ENCODE measurements around the gene NETO1. TPM values are rescaled to one million over a fixed set of nuclear protein-coding genes. Genes with fewer than 3 reads are reported as not detected.

NETO1 gene
- total RNA-seq, 4 donors from 2014 or later = 0.47 to 7.6 TPM; not detected in 2

GRCh38 chr18:72774914-72775313 is 92.9 kb downstream of the NETO1 start:
- Histone ChIP-seq H3K9me3 (no peaks in the 10 kb centered on the region), H3K4me1 (no peaks in the 10 kb centered on the region), H3K27me3 (no peaks in the 10 kb centered on the region), H3K36me3 (no peaks in the 10 kb centered on the region), H3K4me3 (no peak overlapping the region), H3K27ac (no peak overlapping the region)
- 78% methylated on average over 2 of the region's 2 CpGs for WGBS
- DNase-seq (ENCODE audit: low spot score in 2 of 2) = no peak
- TF ChIP-seq CTCF (IDR thresholded peaks at IDR 0.05) = no peak
- TF ChIP-seq EP300 (IDR thresholded peaks at IDR 0.05) = no peak
- TF ChIP-seq POLR2A (IDR thresholded peaks at IDR 0.05) = no peak
- no peak for TF ChIP-seq POLR2AphosphoS5 (IDR thresholded peaks at IDR 0.05)

DNA sequence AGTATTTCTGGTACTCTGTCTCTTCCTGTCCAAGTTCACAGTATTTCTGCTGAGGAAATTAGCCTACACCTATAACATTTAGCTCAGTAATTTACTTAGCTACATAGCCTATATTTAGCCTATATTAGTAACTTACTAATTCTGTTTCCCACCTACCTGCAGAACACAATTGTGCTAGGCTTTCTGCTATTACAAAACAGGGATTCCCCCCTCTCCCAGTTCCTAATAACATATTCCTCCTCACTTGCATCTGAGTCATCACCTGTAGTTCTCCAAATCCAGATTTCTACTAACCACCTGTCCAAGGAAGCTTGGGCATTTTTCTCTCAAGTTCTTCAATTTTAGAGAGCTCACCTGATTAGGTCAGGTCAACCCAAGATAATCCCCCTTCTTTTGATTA is 94.9 kb downstream of the NETO1 start:
- TF ChIP-seq POLR2A (IDR thresholded peaks at IDR 0.05) (no peak), CTCF (IDR thresholded peaks at IDR 0.05) (no peak), POLR2AphosphoS5 (IDR thresholded peaks at IDR 0.05) (no peak), EP300 (IDR thresholded peaks at IDR 0.05) (no peak)
- Histone ChIP-seq H3K36me3 (no peaks in the 10 kb centered on the region), H3K27me3 (no peaks in the 10 kb centered on the region), H3K4me1 (peaks cover 3% of the 10 kb centered on the region), H3K27ac (no peak overlapping the region), H3K9me3 (no peaks in the 10 kb centered on the region), H3K4me3 (no peak overlapping the region)
- no peak for DNase-seq (ENCODE audit: low spot score in 2 of 2)

GRCh38 chr18:72768681-72769229 is 99.0 kb downstream of the NETO1 start:
- no peak overlapping the region for H3K27ac ChIP-seq
- peaks cover 3% of the 10 kb centered on the region for H3K4me1 ChIP-seq
- H3K9me3 ChIP-seq = no peaks in the 10 kb centered on the region
- no peak for DNase-seq (ENCODE audit: low spot score in 2 of 2)
- no peaks in the 10 kb centered on the region for H3K27me3 ChIP-seq
- TF ChIP-seq POLR2A (IDR thresholded peaks at IDR 0.05) = no peak
- TF ChIP-seq POLR2AphosphoS5 (IDR thresholded peaks at IDR 0.05) = no peak
- no peak for TF ChIP-seq CTCF (IDR thresholded peaks at IDR 0.05)
- no peak for TF ChIP-seq EP300 (IDR thresholded peaks at IDR 0.05)
- H3K36me3 ChIP-seq = no peaks in the 10 kb centered on the region
- no peak overlapping the region for H3K4me3 ChIP-seq
- WGBS = 37% methylated on average over 8 of the region's 8 CpGs

GRCh38 chr18:72762515-72763122 is 105.2 kb downstream of the NETO1 start:
- 25% methylated on average over 5 of the region's 5 CpGs for WGBS
- DNase-seq (ENCODE audit: low spot score in 2 of 2) = no peak

GRCh38 chr18:72752220-72752619 is 115.6 kb downstream of the NETO1 start:
- no peaks in the 10 kb centered on the region for H3K36me3 ChIP-seq
- no peak overlapping the region for H3K27ac ChIP-seq

More at GRCh38 chr18:72762515-72763122, 105.2 kb downstream of the NETO1 start:
- peak; percentile 55 to 70 for TF ChIP-seq CTCF (IDR thresholded peaks at IDR 0.05)
- no peak for TF ChIP-seq EP300 (IDR thresholded peaks at IDR 0.05)
- Histone ChIP-seq H3K9me3 (no peaks in the 10 kb centered on the region), H3K4me1 (no peaks in the 10 kb centered on the region), H3K36me3 (no peaks in the 10 kb centered on the region), H3K27ac (no peak overlapping the region), H3K27me3 (no peaks in the 10 kb centered on the region), H3K4me3 (no peak overlapping the region)

More at GRCh38 chr18:72752220-72752619, 115.6 kb downstream of the NETO1 start:
- 61% methylated on average over 4 of the region's 4 CpGs for WGBS
- H3K4me3 ChIP-seq = no peak overlapping the region
- no peak for DNase-seq (ENCODE audit: low spot score in 2 of 2)
- H3K27me3 ChIP-seq = no peaks in the 10 kb centered on the region
- no peaks in the 10 kb centered on the region for H3K4me1 ChIP-seq
- no peaks in the 10 kb centered on the region for H3K9me3 ChIP-seq
- no peak for TF ChIP-seq POLR2A (IDR thresholded peaks at IDR 0.05)
- no peak for TF ChIP-seq CTCF (IDR thresholded peaks at IDR 0.05)
- no peak for TF ChIP-seq EP300 (IDR thresholded peaks at IDR 0.05)
- no peak for TF ChIP-seq POLR2AphosphoS5 (IDR thresholded peaks at IDR 0.05)
